ENCODE results near the gene KIF1B.
A peak's percentile ranks its signal among the peaks of the same experiment; 100 is the strongest.
"Not testable (repeated sequence)": the region's sequence is repeated elsewhere in the genome, so short reads cannot be mapped to it uniquely, and the experiment has no call there.

Gene KIF1B

DNA sequence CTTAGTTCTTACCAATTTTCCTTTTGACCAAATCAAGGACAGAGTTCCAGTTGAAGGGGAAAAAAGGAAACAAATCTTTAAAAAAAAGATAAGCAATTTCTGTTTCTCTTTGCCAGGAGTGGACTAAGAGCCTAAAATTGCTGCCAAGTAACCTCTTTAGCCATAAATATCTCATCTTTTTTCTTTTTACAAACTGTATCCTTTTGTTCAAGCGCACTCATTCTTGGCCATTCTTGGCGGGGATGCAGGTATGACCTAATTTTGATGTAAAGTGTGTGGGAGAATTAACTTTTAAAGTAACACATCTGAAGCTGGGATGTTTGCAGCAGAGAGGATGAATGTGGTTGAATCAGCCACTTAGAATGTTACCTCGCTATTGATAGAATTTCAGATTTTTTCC lies 13.4 kb upstream of the KIF1B start:
- DNase-seq, result no peak

DNA sequence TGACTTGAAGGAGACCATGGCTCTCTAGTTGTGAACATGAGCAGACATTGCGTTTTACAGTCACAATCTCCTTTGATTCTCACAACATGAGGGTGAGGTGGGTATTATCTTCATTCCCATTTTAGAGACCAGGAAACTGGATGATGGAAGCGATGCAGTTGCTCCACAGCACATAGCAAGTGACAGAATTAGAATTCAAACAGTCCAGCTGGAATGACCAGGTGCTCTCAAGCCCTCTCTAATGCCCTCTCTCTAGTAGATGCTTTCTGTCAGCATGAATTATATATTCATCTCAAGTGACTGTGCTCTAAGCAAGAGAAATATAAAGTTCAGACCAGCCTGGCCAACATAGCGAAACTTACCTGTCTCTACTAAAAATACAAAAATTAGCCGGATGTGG lies 9.8 kb upstream of the KIF1B start:
- no peak for DNase-seq

DNA sequence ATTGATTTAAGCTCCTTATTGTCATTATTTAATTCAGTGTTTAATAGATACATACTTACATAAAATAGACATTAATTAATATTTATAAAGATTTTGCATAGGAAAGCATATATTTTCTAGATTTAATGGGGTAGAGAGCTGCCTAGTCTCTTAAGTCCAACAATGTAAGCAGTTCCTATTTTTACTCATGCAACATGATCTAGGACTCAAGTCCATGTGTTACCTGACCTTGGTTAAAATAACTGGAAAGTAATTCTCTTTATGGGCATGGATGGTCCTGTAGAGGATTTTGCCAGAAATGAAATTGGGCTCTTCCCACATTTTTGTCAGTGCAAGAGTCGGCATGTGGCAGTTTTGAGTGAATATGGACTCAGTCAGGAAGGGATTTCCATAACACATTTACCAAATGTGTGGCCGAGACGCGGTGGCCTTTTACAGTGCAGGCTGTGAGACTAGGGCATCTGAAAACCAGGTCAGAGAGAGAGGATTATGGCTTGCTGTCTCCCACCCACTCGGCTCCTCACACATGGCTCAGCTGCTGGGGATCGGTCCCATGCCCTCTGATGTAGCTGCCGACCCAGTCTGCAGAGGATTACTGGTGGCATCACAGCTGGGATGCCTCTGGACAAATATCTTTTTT lies 6.2 kb upstream of the KIF1B start:
- no peak for DNase-seq

DNA sequence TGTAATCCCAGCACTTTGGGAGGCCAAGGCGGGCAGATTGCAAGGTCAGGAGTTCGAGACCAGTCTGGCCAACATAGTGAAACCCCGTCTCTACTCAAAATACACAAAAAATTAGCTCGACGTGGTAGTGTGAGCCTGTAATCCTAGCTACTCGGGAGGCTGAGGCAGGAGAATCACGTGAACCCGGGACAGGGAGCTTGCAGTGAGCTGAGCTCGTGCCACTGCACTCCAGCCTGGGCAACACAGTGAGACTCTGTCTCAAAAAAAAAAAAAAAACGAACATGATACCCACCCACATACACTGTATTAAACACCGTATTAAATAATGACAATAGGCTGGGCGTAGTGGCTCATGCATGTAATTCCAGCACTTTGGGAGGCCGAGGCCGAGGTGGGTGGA lies 5.2 kb upstream of the KIF1B start:
- not testable (repeated sequence) for DNase-seq

DNA sequence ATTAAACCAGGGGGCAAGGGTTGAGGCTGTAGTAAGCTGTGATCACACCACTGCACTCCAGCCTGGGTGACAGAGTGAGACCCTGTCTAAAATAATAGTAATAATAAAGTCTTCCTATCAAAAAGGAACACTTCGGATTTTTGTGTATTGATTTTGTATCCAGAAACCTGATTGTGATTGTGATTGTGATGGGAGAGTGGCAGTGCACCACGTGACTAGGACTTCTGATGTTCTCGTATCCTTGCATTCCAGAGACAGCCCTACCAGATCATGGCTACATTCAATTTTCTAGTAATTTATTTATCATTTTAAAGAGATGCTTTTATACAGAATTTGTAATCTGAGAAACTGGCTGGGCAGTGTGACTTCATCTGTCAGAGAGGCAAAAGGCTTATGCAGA lies 2.6 kb upstream of the KIF1B start:
- DNase-seq, result no peak

DNA sequence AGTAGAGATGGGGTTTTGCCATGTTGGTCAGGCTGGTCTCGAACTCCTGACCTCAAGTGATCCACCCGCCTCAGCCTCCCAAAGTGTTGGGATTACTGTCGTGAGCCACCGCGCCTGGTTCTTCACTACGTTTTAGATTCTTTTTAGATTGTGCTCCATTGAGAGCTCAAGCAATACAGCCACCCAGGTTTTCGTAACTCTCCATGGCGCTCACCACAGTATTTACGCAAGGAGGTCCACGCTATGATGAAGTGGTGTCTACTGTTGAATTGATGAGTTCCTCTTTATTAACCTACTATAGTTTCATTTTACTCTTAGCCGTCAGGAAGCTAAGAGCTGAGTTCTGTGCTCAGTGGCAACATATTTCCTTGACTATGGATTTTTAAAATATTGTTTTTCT lies 1.8 kb upstream of the KIF1B start:
- DNase-seq, result no peak

DNA sequence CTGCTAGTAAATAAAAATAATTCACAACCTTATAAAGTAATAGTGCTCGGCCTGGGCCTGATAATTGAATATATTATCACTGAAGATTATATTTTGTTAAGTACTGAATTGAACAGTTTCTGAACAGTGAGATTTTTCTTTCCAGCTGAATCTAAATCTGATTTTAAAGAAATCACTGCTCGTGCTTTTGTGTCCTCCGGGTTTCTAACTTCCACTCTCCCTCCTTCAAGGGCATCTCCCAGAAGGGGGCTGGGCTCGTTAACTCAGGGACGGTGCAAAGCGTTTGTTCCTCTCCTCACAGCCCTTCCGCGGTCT lies 823 bp upstream of the KIF1B start:
- DNase-seq, result no peak

DNA sequence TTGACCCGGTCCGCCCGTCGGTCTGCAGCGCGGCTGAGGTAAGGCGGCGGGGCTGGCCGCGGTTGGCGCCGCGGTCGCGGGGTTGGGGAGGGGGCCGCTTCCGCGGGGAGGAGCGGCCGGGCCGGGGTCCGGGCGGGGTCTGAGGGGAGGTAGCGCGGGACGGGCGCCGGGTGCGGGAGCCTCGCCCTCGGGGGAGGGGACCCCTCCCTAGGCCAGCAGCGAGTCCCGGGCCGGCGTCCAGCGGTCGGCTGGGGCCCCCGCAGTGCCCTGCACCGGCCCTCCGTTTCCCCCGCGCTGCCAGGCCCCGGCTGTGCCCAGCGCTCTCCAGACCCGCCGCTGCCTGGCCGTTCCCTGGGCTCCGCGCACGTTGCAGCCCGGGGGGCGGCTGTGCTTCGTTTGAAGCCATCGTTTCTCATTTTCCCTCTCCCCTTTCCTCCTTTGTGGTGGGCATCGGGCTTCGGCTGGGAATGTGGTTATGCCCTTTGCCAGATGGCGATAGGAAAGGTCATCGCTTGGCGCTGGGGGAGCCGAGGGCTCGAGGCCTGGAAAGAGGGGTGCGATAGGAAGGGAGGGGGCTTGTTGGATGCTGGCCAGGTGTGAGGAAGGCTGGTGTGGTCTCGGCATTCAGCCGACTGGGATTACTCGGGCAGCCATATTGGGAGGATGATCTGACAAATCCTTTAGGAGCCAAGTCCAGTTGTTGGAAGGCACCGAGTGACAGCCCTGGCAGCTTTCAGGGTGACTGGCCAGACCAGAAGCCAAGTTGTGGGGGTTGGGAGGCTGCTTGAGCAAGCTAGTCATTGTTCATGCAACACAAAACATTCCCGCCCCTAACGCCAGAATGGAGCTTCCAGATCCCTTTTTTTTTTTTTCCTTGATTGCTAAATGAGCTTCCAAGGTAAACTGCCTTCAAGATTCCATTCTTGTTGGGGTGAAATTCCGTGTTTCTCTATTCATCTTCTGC lies 753 bp downstream of the KIF1B start:
- DNase-seq, result peak; percentile 43

DNA sequence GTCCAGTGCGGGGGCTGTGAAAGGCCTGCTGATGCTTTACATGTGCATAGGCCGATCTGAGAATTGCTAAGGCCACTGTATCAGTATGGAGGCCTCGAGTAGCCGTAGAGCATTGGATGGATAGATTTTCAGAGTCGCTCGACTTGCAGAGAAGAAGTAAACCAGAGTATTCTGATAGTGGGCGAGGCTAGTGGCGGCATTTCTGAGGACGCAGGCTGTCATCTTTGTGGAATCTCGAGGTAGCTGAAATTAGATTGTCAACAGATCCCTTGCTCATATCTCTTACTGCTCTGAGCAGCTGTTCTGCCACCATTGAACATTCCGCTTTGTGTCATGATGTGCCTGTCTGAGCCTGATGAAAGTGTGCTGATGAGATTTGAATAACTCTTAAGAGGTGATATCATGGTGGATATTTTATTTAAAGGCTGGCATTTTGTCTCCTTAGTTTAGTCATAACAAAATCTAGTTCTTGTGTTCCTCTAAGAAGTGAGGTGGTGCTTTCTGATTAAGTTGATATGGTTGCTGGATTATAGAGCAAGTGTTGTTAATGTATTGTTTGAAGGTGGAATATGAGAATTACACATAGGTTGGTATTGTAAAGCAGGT lies 1.5 kb downstream of the KIF1B start:
- no peak for DNase-seq

DNA sequence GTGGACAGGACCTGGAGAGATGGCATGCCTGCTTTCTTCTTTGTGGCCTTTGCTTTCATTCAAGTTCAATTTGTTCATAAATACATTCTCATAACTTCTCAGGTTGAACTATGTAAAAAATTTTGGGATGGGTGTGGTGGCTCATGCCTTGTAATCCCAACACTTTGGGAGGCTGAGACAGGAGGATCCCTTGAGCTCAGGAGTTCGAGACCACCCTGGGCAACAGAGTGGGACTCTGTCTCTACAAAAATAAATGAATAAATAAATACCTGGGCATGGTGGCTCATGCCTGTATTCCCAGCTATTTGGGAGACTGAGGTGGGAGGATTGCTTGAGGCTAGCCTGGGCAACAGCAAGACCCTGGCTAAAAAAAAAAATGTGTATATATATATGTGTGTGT lies 2.1 kb downstream of the KIF1B start:
- DNase-seq, result no peak

DNA sequence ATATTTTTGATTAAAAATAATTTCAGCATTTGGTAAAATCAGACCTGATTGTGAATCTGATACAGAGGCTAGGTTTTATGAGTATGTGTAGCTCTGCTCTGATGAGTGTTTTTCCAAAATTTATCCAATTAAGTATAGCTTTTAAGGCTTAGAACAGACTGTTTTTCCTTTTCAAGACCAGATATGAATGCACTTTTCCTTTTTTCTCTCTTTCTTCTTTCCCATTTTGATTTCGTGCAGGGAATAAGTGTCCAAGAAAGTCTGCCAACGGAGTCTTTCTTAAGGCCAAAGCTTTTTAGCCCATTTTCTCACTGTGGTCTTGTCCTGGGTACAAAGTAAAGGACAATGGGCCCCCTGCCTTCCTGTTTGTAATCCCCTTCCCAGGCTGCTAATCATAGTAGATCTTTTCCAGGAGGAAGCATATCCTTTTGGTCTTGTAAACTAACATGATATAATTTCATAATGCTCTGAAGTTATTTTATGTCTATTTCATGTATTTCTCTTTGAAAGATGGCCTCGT lies 2.9 kb downstream of the KIF1B start:
- no peak for DNase-seq

DNA sequence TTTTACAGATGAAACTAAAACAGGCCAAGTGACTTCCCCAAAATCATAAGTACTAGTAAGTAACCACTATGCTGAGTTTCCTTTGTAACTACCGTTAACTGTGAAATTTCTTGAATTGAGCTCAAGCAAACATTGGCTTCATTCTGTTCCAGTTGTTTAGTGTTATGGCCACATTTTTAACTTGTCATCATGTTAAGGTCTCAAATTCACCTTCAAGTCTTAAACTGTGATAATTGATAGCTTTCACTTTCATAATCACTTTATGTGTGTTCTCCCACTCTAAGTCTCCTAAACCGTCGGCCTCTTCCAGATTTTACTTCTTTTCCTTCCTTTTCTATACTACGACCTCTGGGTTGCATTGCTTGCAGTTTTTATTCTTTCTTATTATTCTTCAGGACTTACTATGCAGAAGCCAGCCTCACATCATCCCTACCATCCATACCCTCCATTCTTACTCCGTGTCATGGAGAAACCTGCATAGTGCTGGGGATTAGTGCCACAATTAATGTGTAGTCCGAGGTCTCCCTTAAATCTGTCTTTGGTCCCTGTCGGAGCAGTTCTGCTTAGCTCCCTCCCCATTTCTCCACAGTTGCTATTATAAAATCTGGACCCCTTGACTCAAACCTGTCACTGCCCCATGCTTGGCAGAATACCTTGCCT lies 5.8 kb downstream of the KIF1B start:
- no peak for DNase-seq

DNA sequence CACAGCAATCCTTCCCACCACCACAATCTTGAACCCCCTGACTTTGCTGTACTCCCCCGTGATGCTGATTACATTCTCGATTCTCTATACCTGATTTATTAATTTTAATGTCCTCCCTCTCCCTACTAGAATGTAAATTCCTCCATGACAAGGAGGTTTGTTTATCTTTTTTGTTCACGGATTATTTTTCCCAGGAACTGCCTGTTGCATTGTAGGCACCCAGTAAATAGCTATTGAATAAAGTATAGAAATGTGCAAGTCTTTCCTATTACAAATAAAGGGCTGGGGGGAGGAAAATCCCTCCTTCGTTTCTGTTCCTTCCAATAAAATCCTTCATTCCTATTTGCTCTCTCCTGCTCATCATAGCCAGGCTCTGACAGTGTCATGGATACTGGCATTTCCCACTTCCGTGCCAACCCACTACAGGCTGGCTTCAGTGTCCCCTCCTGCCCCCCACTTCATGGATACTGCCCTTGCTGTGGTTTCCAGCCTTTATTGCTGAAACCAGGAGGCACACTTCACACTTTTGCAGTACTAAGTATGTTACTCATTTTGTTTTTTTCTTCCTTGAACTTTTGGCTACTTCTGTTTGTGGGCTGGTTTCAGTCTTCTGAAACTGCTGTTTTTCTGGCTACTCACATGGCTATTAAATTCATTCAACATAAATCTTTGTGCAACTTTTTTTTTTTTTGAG lies 7.5 kb downstream of the KIF1B start:
- DNase-seq, result no peak

DNA sequence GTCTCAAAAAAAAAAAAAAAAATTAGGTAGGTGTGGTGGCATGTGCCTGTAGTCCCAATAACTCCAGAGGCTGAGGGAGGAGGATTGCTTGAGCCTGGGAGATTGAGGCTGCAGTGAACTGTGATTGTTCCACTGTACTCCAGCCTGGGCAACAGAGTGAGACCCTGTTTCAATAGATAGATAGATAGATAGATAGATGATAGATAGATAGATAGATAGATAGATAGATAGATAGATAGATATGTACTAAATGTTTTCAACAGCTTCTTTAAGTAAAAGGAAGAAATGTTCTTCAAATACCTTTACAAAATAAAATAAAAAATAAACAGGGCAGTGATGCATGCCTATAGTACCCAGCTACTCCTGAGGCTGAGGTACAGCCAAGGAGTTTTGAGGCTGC lies 9.8 kb downstream of the KIF1B start:
- DNase-seq, result no peak

DNA sequence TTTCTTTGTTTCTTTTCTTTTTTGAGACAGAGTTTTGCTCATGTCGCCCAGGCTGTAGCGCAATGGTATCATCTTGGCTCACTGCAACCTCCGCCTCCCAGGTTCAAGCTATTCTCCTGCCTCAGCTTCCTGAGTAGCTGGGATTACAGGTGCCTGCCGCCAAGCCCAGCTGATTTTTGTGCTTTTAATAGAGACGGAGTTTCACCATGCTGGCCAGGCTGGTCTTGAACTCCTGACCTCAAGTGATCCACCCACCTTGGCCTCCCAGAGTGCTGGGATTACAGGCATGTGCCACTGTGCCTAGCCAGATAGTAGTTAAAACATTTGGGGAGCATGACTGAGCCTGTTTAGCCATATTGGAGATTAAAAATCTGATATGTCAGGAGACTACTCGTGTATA lies 10.3 kb downstream of the KIF1B start:
- DNase-seq, result not testable (repeated sequence)

DNA sequence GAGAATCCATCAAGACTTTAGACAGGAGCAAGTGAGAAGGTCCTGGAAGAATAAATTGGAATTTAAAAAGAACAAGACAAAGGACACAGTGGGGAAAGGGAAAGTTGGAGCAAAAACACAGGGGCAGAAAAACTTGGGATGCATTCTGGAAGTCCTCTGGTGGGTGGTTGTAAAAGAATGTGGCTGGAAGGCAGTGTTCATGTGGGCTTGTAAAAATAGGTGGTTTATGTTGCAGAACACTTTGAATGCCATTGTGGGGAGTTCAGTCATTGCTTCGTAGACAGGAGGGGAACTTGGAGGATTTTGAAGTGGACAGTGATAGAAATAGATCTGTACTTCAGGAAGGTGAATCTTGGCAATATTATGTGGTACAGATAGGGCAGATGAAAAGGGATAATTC lies 15.2 kb downstream of the KIF1B start:
- DNase-seq, result no peak

DNA sequence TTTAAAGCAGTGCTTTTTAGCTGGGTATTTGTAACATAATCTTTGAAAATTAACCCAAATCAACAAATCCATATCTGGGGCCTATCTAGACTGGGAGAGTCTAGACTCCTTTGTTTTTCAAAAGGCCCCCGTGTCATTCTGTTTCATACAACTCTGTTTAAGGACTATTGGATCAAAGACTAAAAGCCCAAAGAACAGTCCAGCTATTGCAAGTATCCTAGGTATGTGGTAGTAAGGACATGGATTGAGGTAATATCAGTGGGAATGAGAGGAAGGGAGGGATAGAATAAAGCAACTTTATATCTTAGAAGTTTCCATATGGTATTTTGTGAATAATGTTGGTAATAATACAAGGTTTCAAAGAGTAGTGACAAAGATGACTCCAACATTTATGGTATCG lies 18.2 kb downstream of the KIF1B start:
- DNase-seq, result no peak

DNA sequence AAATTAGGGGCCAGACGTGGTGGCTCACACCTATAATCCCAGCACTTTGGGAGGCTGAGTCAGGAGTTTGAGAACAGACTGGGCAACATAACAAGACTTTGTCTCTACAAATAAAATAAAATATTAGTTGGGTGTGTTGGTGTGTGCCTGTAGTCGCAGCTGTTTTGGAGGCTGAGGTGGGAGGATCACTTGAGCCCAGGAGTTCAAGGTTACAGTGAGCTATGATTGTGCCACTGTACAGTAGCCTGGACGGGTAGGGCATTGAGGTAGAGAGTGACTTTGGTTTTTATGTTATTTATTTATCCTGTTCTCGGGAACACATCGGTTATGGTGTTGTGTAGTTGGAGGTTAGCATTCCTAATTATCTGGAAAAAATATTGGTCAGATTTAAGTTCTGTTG lies 19.5 kb downstream of the KIF1B start:
- DNase-seq, result no peak

DNA sequence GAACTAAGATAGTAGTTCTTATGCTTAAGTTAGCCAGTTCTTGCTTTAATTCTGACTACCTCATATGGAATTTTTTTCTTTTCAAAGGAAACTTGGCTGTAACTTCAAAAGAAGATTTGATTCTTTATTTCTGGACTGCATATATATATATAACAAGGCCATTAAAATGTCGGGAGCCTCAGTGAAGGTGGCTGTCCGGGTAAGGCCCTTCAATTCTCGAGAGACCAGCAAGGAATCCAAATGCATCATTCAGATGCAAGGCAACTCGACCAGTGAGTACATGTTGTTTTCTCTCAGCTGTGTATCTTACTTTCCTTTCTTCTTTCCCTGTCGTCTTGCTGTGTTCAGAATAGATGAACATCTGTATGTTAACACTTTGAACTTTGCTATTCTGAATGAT lies 21.8 kb downstream of the KIF1B start:
- no peak for DNase-seq

DNA sequence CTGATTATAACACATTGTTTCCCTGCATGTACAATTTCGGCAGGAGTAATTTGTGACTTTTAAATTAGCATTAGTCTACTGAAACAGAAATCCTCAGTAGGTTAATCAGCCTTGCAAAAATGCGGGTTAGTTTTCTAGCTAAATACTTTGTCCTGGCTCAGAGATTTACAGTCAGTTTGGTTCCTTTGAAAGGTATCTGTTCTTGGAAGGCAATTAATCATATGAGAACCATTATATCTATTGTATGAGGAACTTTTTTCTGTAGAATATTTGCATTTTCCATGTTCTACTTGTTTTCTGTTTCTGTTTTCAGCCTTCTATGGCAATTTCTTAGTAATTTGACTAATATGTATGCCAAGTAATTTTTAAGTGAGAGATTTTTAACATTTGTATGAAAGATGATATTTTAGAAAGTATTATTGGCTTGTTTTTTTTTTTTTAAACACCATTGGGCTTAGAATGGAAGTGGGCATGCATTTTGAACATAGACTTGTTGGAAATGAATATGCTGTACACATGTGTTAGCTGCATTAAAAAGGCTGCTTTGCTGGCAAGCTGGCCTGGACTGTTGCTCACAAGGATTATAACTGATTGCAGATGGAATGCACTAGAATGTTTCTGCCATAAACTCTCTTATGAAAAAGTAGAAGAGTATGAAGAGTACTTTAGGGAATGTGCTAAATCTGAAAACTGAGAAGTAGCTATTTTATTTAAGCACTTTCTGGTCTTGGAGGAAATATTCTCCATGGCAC lies 26.2 kb downstream of the KIF1B start:
- no peak for DNase-seq

DNA sequence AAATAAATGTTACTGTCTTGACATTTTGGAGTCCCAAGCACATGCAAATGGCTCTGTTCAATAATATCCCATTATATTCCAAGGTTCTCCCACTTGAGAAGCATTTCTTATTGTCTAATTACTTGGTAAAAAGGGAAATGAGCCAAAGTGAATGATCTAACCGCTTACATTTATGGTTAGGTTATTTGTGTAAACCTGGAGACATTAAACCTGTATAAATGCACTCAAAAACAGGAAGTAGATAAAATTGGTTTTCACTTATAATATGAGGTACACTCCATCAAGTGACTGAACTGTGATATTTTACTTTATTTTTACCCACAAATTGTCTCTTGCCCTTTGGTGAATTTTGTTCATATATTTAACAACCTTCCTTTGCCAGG lies 26.8 kb downstream of the KIF1B start:
- DNase-seq, result no peak

DNA sequence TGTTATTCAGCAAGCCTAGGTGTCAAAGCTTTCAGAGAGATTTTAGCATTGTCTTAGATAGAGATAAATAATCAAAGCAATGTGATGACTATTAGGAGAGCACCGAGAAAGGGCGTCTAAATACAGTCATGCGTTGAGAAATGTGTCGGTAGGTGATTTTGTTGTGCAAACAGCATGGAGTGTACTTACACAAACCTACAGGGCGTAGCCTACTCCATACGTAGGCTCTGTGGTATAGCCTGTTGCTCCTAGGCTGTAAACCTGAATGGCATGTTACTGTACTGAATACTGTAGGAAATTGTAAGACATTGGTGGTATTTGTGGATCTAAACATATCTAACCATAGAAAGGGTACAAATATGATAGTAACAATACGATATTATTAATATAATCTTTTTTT lies 31.8 kb downstream of the KIF1B start:
- DNase-seq, result no peak

Measured in NCI-H2029 treated with DMSO at 0.1 percent for 48 hours (cell line).